ENCODE results near the gene SNRPA1. TPM values are rescaled to one million over a fixed set of nuclear protein-coding genes. Genes with fewer than 3 reads are reported as not detected.

Gene SNRPA1
- total RNA-seq, 4 donors from 2014 or later = 19.6 to 59.1 (median 26.2) TPM

- no peaks in the 10 kb centered on the region for H3K9me3 ChIP-seq
- no peak overlapping the region for H3K4me3 ChIP-seq
- H3K36me3 ChIP-seq = peaks cover 0 to 40% of the 10 kb centered on the region in 2 donors
- in situ Hi-C loops (cut with MboI; ENCODE audit: low sequenced_read_pairs in 4 of 4) (no loop called here), intact Hi-C loops (cut with DNase I; ENCODE audit: low total_unique reads) (no loop called here)
- no peaks in the 10 kb centered on the region for H3K27me3 ChIP-seq
- no peak overlapping the region for H3K27ac ChIP-seq
- no peak for TF ChIP-seq CTCF (IDR thresholded peaks at IDR 0.05 in 4 of 5, conservative IDR thresholded peaks at IDR 0.05 in 1 of 5)
- TF ChIP-seq POLR2A (IDR thresholded peaks at IDR 0.05) = no peak
- no peak for DNase-seq
- no peaks in the 10 kb centered on the region for H3K4me1 ChIP-seq
- ATAC-seq = no peak
Measured at GRCh38 chr15:101320501-101321052, 25.5 kb upstream of the SNRPA1 start.

GRCh38 chr15:101318839-101319238, 23.8 kb upstream of the SNRPA1 start:
- intact Hi-C loops (cut with DNase I; ENCODE audit: low total_unique reads) (no loop called here), in situ Hi-C loops (cut with MboI; ENCODE audit: low sequenced_read_pairs in 4 of 4) (no loop called here)
- Histone ChIP-seq H3K4me3 (no peak overlapping the region), H3K27me3 (no peaks in the 10 kb centered on the region), H3K27ac (no peak overlapping the region), H3K36me3 (peaks cover 0 to 33% of the 10 kb centered on the region in 2 donors), H3K4me1 (no peaks in the 10 kb centered on the region), H3K9me3 (no peaks in the 10 kb centered on the region)
- no peak for ATAC-seq
- TF ChIP-seq POLR2A (IDR thresholded peaks at IDR 0.05) (no peak), CTCF (IDR thresholded peaks at IDR 0.05 in 4 of 5, conservative IDR thresholded peaks at IDR 0.05 in 1 of 5) (no peak)
- DNase-seq = no peak

- intact Hi-C loops (cut with DNase I; ENCODE audit: low total_unique reads) = no loop called here
- Histone ChIP-seq H3K27ac (no peak overlapping the region), H3K9me3 (no peaks in the 10 kb centered on the region), H3K27me3 (no peaks in the 10 kb centered on the region), H3K4me3 (no peak overlapping the region), H3K36me3 (peaks cover 0 to 37% of the 10 kb centered on the region in 2 donors), H3K4me1 (no peaks in the 10 kb centered on the region)
- no peak for DNase-seq
- ATAC-seq = no peak
- TF ChIP-seq CTCF (IDR thresholded peaks at IDR 0.05 in 4 of 5, conservative IDR thresholded peaks at IDR 0.05 in 1 of 5) = no peak
- TF ChIP-seq POLR2A (IDR thresholded peaks at IDR 0.05) = no peak
- in situ Hi-C loops (cut with MboI; ENCODE audit: low sequenced_read_pairs in 4 of 4) = no loop called here
Measured at GRCh38 chr15:101318147-101318819, 23.2 kb upstream of the SNRPA1 start.

GRCh38 chr15:101317336-101317872, 22.4 kb upstream of the SNRPA1 start:
- in situ Hi-C loops (cut with MboI; ENCODE audit: low sequenced_read_pairs in 4 of 4) = no loop called here
- Histone ChIP-seq H3K27me3 (no peaks in the 10 kb centered on the region), H3K36me3 (peaks cover 0 to 33% of the 10 kb centered on the region in 2 donors), H3K9me3 (no peaks in the 10 kb centered on the region), H3K27ac (no peak overlapping the region), H3K4me1 (no peaks in the 10 kb centered on the region), H3K4me3 (no peak overlapping the region)
- TF ChIP-seq POLR2A (IDR thresholded peaks at IDR 0.05) (no peak), CTCF (IDR thresholded peaks at IDR 0.05 in 4 of 5, conservative IDR thresholded peaks at IDR 0.05 in 1 of 5) (no peak)
- intact Hi-C loops (cut with DNase I; ENCODE audit: low total_unique reads) = no loop called here
- DNase-seq = no peak
- no peak for ATAC-seq
